Lower lobe of right lung (tissue), 2 donors: Measurements from ENCODE around the gene MGAM2. TPM values are rescaled to one million over a fixed set of nuclear protein-coding genes. Genes with fewer than 3 reads are reported as not detected.

Source experiments
- ATAC-seq, 2 donors: fragments of 200-7000 bp; cut with Tn5 transposase; one replicate each; pipeline ENCODE4 v1.9.1; 2020 to 2022; ENCODE audit warnings: mild to moderate bottlenecking in 2 of 2, moderate library complexity in 2 of 2
- DNase-seq: peaks from one replicate; pipeline ENCODE4 v3.0.0-alpha.2; 2020
- H3K27ac ChIP-seq: fragments of 200-600 bp; one replicate; pipeline ENCODE4 v1.8.0; 2022
- H3K27me3 ChIP-seq: fragments of 200-600 bp; one replicate; pipeline ENCODE4 v1.8.0; 2022; ENCODE audit warnings: low read depth
- H3K36me3 ChIP-seq: fragments of 200-600 bp; one replicate; pipeline ENCODE4 v1.8.0; 2022; ENCODE audit warnings: mild to moderate bottlenecking
- H3K4me1 ChIP-seq: fragments of 200-600 bp; one replicate; pipeline ENCODE4 v1.8.0; 2022
- H3K4me3 ChIP-seq: fragments of 200-600 bp; one replicate; pipeline ENCODE4 v1.8.0; 2022; ENCODE audit warnings: mild to moderate bottlenecking
- H3K9me3 ChIP-seq: fragments of 200-600 bp; one replicate; pipeline ENCODE4 v1.8.0; 2022
- CTCF ChIP-seq: fragments of 200-600 bp; IDR thresholded peaks from one replicate; pipeline ENCODE4 v1.8.0; 2022; ENCODE audit warnings: antibody characterized with exemption, mild to moderate bottlenecking
- intact Hi-C: fragments of 100-400 bp; cut with DNase I; formaldehyde crosslinking; loops from one replicate; pipeline ENCODE4 v1.11.0; 2022
- total RNA-seq: library from RNA; stranded (reverse); fragmentation: NEBNext Ultra II Directional; extraction: Animal tissue kit (Norgen Biotek cat#: 25700); gene quantifications from one replicate; pipeline ENCODE4 v1.2.1, GENCODE V29; 2021
- donor health status: DM: no; HTN: yes; CAD: no; lungs with severe emphysema.

The MGAM2 gene
- total RNA-seq, 1 donor from 2014 or later = 1.4 TPM

GRCh38 chr7:142158736-142159496, 47.4 kb downstream of the MGAM2 start:
- DNase-seq (no peak), ATAC-seq (no peak)
- H3K4me1 ChIP-seq = no peaks in the 10 kb centered on the region
- intact Hi-C loops = no loop called here
- no peaks in the 10 kb centered on the region for H3K9me3 ChIP-seq
- H3K27ac ChIP-seq = no peak overlapping the region
- no peaks in the 10 kb centered on the region for H3K27me3 ChIP-seq
- TF ChIP-seq CTCF = no peak
- no peak overlapping the region for H3K4me3 ChIP-seq
- no peaks in the 10 kb centered on the region for H3K36me3 ChIP-seq

GRCh38 chr7:142161921-142162320, 50.4 kb downstream of the MGAM2 start:
- ATAC-seq = no peak
- Histone ChIP-seq H3K4me3 (no peak overlapping the region), H3K36me3 (no peaks in the 10 kb centered on the region), H3K27ac (no peak overlapping the region), H3K27me3 (no peaks in the 10 kb centered on the region), H3K9me3 (no peaks in the 10 kb centered on the region), H3K4me1 (no peaks in the 10 kb centered on the region)
- intact Hi-C loops = no loop called here
- DNase-seq = no peak
- no peak for TF ChIP-seq CTCF

GRCh38 chr7:142168746-142169145, 57.2 kb downstream of the MGAM2 start:
- no peak for DNase-seq

GRCh38 chr7:142172932-142173331, 61.4 kb downstream of the MGAM2 start:
- intact Hi-C loops = no loop called here
- Histone ChIP-seq H3K36me3 (no peaks in the 10 kb centered on the region), H3K9me3 (no peaks in the 10 kb centered on the region), H3K27ac (no peak overlapping the region), H3K4me3 (no peak overlapping the region), H3K4me1 (no peaks in the 10 kb centered on the region), H3K27me3 (no peaks in the 10 kb centered on the region)
- no peak for TF ChIP-seq CTCF
- ATAC-seq = peak in 1 of 2 donors; percentile 45
- no peak for DNase-seq

More at GRCh38 chr7:142168746-142169145, 57.2 kb downstream of the MGAM2 start:
- H3K27me3 ChIP-seq = no peaks in the 10 kb centered on the region
- TF ChIP-seq CTCF = no peak
- no peaks in the 10 kb centered on the region for H3K36me3 ChIP-seq
- H3K9me3 ChIP-seq = no peaks in the 10 kb centered on the region
- no peak for ATAC-seq
- no peaks in the 10 kb centered on the region for H3K4me1 ChIP-seq
- intact Hi-C loops = no loop called here
- H3K27ac ChIP-seq = no peak overlapping the region
- no peak overlapping the region for H3K4me3 ChIP-seq

DNA sequence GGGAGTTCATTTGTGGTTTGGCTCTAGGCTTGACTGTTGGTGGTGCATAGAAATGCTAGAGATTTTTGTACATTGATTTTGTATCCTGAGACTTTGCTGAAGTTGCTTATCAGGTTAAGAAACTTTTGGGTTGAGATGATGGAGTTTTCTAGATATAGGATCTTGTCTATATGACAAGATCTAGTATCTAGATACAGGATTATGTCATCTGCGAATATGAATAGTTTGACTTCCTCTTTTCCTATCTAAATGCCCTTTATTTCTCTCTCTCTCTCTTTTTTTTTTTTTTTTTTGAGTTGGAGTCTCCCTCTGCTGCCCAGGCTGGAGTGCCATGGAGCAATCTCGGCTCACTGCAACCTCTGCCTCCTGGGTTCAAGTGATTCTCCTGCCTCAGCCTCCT, 62.9 kb downstream of the MGAM2 start:
- no peaks in the 10 kb centered on the region for H3K4me1 ChIP-seq
- no peaks in the 10 kb centered on the region for H3K9me3 ChIP-seq
- H3K4me3 ChIP-seq = no peak overlapping the region
- ATAC-seq (no peak), DNase-seq (no peak)
- H3K27me3 ChIP-seq = no peaks in the 10 kb centered on the region
- intact Hi-C loops = no loop called here
- no peak for TF ChIP-seq CTCF
- no peak overlapping the region for H3K27ac ChIP-seq
- H3K36me3 ChIP-seq = no peaks in the 10 kb centered on the region
